Left colon (tissue), 2 donors: Measurements from ENCODE around the gene ANKS1A. TPM values are rescaled to one million over a fixed set of nuclear protein-coding genes. Genes with fewer than 3 reads are reported as not detected.

ENCODE experiments used
- ATAC-seq: fragments of 200-7000 bp; cut with Tn5 transposase; one replicate; pipeline ENCODE4 v1.9.1; 2020; ENCODE audit warnings: mild to moderate bottlenecking, moderate library complexity
- DNase-seq, 2 donors: peaks; one replicate each; pipeline ENCODE4 v3.0.0-alpha.2; 2020
- intact Hi-C, 2 donors: fragments of 100-400 bp; cut with DNase I in 1 of 2; cut with micrococcal nuclease in 1 of 2; formaldehyde crosslinking; loops; one replicate each; pipeline versions ENCODE4 v1.11.2 to v1.14.0; 2022; cut with DNase I, micrococcal nuclease
- total RNA-seq, 2 donors: library from RNA; stranded (reverse); fragmentation: NEBNext Ultra II Directional; extraction: Animal tissue kit (Norgen Biotek cat#: 25700); gene quantifications; one replicate each; pipeline ENCODE4 v1.2.1, GENCODE V29; 2021
- donor health status: DM: no; HTN: no; CAD: no.
- donor health status: DM: yes; HTN: yes; CAD: no.

Gene ANKS1A
- total RNA-seq, 2 donors from 2014 or later: 31.8 to 32.0 TPM

GRCh38 chr6:35054106-35054742, 165.2 kb downstream of the ANKS1A start:
- ATAC-seq (no peak), DNase-seq (no peak)
- intact Hi-C loops: no loop called here

GRCh38 chr6:35054743-35055130, 165.7 kb downstream of the ANKS1A start:
- DNase-seq: no peak
- ATAC-seq: no peak
- intact Hi-C loops: no loop called here

- no peak for ATAC-seq
- DNase-seq: no peak
- intact Hi-C loops: no loop called here
Observed at GRCh38 chr6:35055891-35056290, 166.8 kb downstream of the ANKS1A start.

- no peak for ATAC-seq
- intact Hi-C loops: no loop called here
Observed at GRCh38 chr6:35056952-35057351, 167.9 kb downstream of the ANKS1A start.

GRCh38 chr6:35057449-35058357, 168.6 kb downstream of the ANKS1A start:
- ATAC-seq: no peak

More at GRCh38 chr6:35056952-35057351, 167.9 kb downstream of the ANKS1A start:
- DNase-seq: no peak

GRCh38 chr6:35058358-35058675, 169.3 kb downstream of the ANKS1A start:
- intact Hi-C loops: no loop called here
- no peak for DNase-seq
- ATAC-seq: no peak

More at GRCh38 chr6:35057449-35058357, 168.6 kb downstream of the ANKS1A start:
- intact Hi-C loops: no loop called here
- DNase-seq: no peak

- ATAC-seq (no peak), DNase-seq (no peak)
- intact Hi-C loops: no loop called here
Observed at GRCh38 chr6:35058865-35059522, 169.9 kb downstream of the ANKS1A start.

- ATAC-seq (no peak), DNase-seq (no peak)
- intact Hi-C loops: loop anchor here in 1 of 2 donors (10.0 kb wide), 1 partner anchor 75 kb away; no protein-coding TSS in a partner anchor
Observed at GRCh38 chr6:35059596-35060345, 170.7 kb downstream of the ANKS1A start.

GRCh38 chr6:35061102-35061615, 172.1 kb downstream of the ANKS1A start:
- DNase-seq (peak in 1 of 2 donors; percentile 15), ATAC-seq (peak; percentile 58)
- intact Hi-C loops: loop anchor here in 1 of 2 donors (10.0 kb wide), 1 partner anchor 74 kb away; no protein-coding TSS in a partner anchor

- ATAC-seq (no peak), DNase-seq (no peak)
- intact Hi-C loops: loop anchor here in 1 of 2 donors (10.0 kb wide), 1 partner anchor 73 kb away; no protein-coding TSS in a partner anchor
Observed at GRCh38 chr6:35061651-35062410, 172.8 kb downstream of the ANKS1A start.

GRCh38 chr6:35062676-35063574, 173.9 kb downstream of the ANKS1A start:
- intact Hi-C loops: loop anchor here in 1 of 2 donors (10.0 kb wide), 1 partner anchor 72 kb away; no protein-coding TSS in a partner anchor
- no peak for ATAC-seq

GRCh38 chr6:35063701-35064280, 174.7 kb downstream of the ANKS1A start:
- intact Hi-C loops: loop anchor here in 1 of 2 donors (10.0 kb wide), 1 partner anchor 71 kb away; no protein-coding TSS in a partner anchor
- DNase-seq (no peak), ATAC-seq (no peak)

More at GRCh38 chr6:35062676-35063574, 173.9 kb downstream of the ANKS1A start:
- DNase-seq: no peak

- DNase-seq (no peak), ATAC-seq (no peak)
- intact Hi-C loops: loop anchor here in 1 of 2 donors (10.0 kb wide), 1 partner anchor 71 kb away; no protein-coding TSS in a partner anchor
Observed at GRCh38 chr6:35064290-35064689, 175.2 kb downstream of the ANKS1A start.

GRCh38 chr6:35064757-35065440, 175.8 kb downstream of the ANKS1A start:
- DNase-seq (no peak), ATAC-seq (no peak)
- intact Hi-C loops: loop anchor here in 1 of 2 donors (10.0 kb wide), 1 partner anchor 70 kb away; no protein-coding TSS in a partner anchor

GRCh38 chr6:35065441-35065800, 176.4 kb downstream of the ANKS1A start:
- ATAC-seq (no peak), DNase-seq (no peak)
- intact Hi-C loops: loop anchor here in 1 of 2 donors (10.0 kb wide), 1 partner anchor 69 kb away; no protein-coding TSS in a partner anchor
